Liver (tissue), 9 donors: ENCODE results near the gene STRIT1. TPM values are rescaled to one million over a fixed set of nuclear protein-coding genes. Genes with fewer than 3 reads are reported as not detected.

Experiments
- DNase-seq: peaks from one replicate; pipeline ENCODE4 v3.0.0-alpha.2; 2017; ENCODE audit warnings: low spot score
- H3K27ac ChIP-seq, 2 donors: one replicate each; pipeline ENCODE4 v1.7.0; 2013; ENCODE audit warnings: inconsistent platforms in 2 of 2, low read length in 2 of 2, control low read depth in 1 of 2, low read depth in 1 of 2, mild to moderate bottlenecking in 1 of 2
- H3K27me3 ChIP-seq, 4 donors: one replicate each; pipeline versions ENCODE4 v1.6.1 to v1.7.0; 2013; ENCODE audit warnings: low read length in 3 of 4, inconsistent platforms in 1 of 4, mild to moderate bottlenecking in 1 of 4, moderate library complexity in 1 of 4; ENCODE audit not compliant: control insufficient read depth in 4 of 4, insufficient read depth in 4 of 4
- H3K36me3 ChIP-seq, 4 donors: one replicate each; pipeline versions ENCODE4 v1.6.1 to v1.7.0; 2013; ENCODE audit warnings: low read length in 3 of 4, mild to moderate bottlenecking in 3 of 4, low read depth in 1 of 4, moderate library complexity in 1 of 4; ENCODE audit not compliant: control insufficient read depth in 4 of 4, insufficient read depth in 3 of 4
- H3K4me1 ChIP-seq, 4 donors: one replicate each; pipeline versions ENCODE4 v1.6.1 to v1.7.0; 2013; ENCODE audit warnings: low read length in 3 of 4, mild to moderate bottlenecking in 3 of 4, moderate library complexity in 1 of 4; ENCODE audit not compliant: control insufficient read depth in 4 of 4, insufficient read depth in 4 of 4
- H3K4me3 ChIP-seq, 3 donors: one replicate each; pipeline versions ENCODE4 v1.6.1 to v1.7.0; 2013; ENCODE audit warnings: low read length in 3 of 3, control low read depth in 1 of 3, low read depth in 1 of 3, mild to moderate bottlenecking in 1 of 3
- H3K9ac ChIP-seq, 2 donors: one replicate each; pipeline ENCODE4 v1.7.0; 2013; ENCODE audit warnings: low read length in 2 of 2, mild to moderate bottlenecking in 2 of 2, moderate library complexity in 2 of 2, control low read depth in 1 of 2, low read depth in 1 of 2
- H3K9me3 ChIP-seq, 4 donors: one replicate each; pipeline versions ENCODE4 v1.6.1 to v1.7.0; 2013; ENCODE audit warnings: low read length in 3 of 4; ENCODE audit not compliant: control insufficient read depth in 4 of 4
- EGR1 ChIP-seq, 2 donors: IDR thresholded peaks; 2 replicates each; pipeline ENCODE4 v1.6.1; 2016 to 2018; ENCODE audit warnings: antibody characterized with exemption in 2 of 2, low read depth in 2 of 2
- FOXA1 ChIP-seq: IDR thresholded peaks from 2 replicates; pipeline ENCODE4 v1.6.1; 2016; ENCODE audit warnings: antibody characterized with exemption
- GABPA ChIP-seq, 2 donors: IDR thresholded peaks in 1 of 2; conservative IDR thresholded peaks in 1 of 2; 2 replicates each; pipeline ENCODE4 v1.6.1; 2016; ENCODE audit warnings: antibody characterized with exemption in 2 of 2, mild to moderate bottlenecking in 1 of 2, moderate library complexity in 1 of 2
- HNF4A ChIP-seq, 2 donors: conservative IDR thresholded peaks; 2 replicates each; pipeline ENCODE4 v1.6.1; 2016; ENCODE audit warnings: antibody characterized with exemption in 2 of 2, mild to moderate bottlenecking in 2 of 2
- HNF4G ChIP-seq: IDR thresholded peaks from 2 replicates; pipeline ENCODE4 v1.6.1; 2016; ENCODE audit warnings: antibody characterized with exemption
- JUND ChIP-seq, 2 donors: IDR thresholded peaks; 2 replicates each; pipeline ENCODE4 v1.6.1; 2016; ENCODE audit warnings: antibody characterized with exemption in 2 of 2
- RAD21 ChIP-seq, 2 donors: IDR thresholded peaks; 2 replicates each; pipeline ENCODE4 v1.6.1; 2016; ENCODE audit warnings: antibody characterized with exemption in 2 of 2, mild to moderate bottlenecking in 2 of 2
- RXRA ChIP-seq, 2 donors: IDR thresholded peaks; 2 replicates each; pipeline ENCODE4 v1.6.1; 2017 to 2018; ENCODE audit warnings: antibody characterized with exemption in 2 of 2, mild to moderate bottlenecking in 1 of 2
- SP1 ChIP-seq: IDR thresholded peaks from 2 replicates; pipeline ENCODE4 v1.6.1; 2018; ENCODE audit warnings: antibody characterized with exemption, mild to moderate bottlenecking
- YY1 ChIP-seq: IDR thresholded peaks from 2 replicates; pipeline ENCODE4 v1.6.1; 2016; ENCODE audit warnings: antibody characterized with exemption, mild to moderate bottlenecking
- WGBS: extraction: QIAGEN DNeasy Blood & Tissue Kit; methylation state at CpG from one replicate; pipeline ENCODE4 v1.1.7; 2013; 5-methylcytosine and 5-hydroxymethylcytosine counted together
- polyA plus RNA-seq, 2 donors: library from polyadenylated mRNA; stranded (reverse) in 1 of 2; unstranded in 1 of 2; fragments of 200-250 nt in 1 of 2; fragments of >200 nt in 1 of 2; fragmentation: Nextera tagmentation in 1 of 2; extraction: Ambion mirVana in 1 of 2; gene quantifications; one replicate each; pipeline versions ENCODE4 v1.2.1 to v1.2.3, GENCODE V29; 2013 to 2015
- total RNA-seq, 2 donors: library from RNA; depleted of rRNA; stranded (reverse); fragments of >200 nt; gene quantifications; one replicate each; pipeline ENCODE4 v1.2.3, GENCODE V29; 2014
- TF ChIP-seq, protein P1 (sequence below): IDR thresholded peaks from 2 replicates; pipeline ENCODE4 v1.6.1; 2016; ENCODE audit warnings: antibody characterized with exemption
- TF ChIP-seq, protein P2 (sequence below): fragments of 150-350 bp; IDR thresholded peaks from 2 replicates; pipeline ENCODE4 v1.5.1; 2017; ENCODE audit warnings: improper control_type of control experiment, low read depth, low read length; ENCODE audit not compliant: missing input control
- TF ChIP-seq, protein P3 (sequence below): IDR thresholded peaks from 2 replicates; pipeline ENCODE4 v1.6.1; 2016; ENCODE audit warnings: antibody characterized with exemption
- donor health status: healthy.
- donor health status: healthy.
- donor health status: healthy.
- donor health status: healthy.
- donor health status: healthy.

The STRIT1 gene
- total and polyA plus RNA-seq, 4 donors, result not detected

DNA sequence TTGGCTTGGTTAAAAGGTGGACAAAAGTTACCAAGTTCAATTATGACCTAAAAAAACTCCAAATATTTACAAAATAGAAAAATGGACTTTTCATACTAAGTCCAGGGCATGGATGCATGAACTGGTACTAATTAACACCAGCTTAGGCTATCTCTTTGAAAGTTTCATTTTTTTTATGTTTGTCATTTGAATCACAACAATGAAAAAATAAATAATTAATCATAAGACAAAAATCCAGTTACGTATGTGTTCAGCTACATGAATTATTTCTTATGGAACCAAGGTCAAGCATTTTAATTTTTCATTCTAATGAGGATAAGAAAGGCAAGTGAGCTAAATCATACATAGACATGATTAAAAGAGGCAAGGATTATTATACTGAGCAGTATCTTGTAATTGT, 23.7 kb upstream of the STRIT1 start:
- Histone ChIP-seq H3K36me3 (no peaks in the 10 kb centered on the region), H3K4me3 (no peak overlapping the region), H3K27ac (no peak overlapping the region), H3K4me1 (no peaks in the 10 kb centered on the region), H3K9me3 (no peaks in the 10 kb centered on the region), H3K9ac (no peak overlapping the region), H3K27me3 (no peaks in the 10 kb centered on the region)
- DNase-seq, result no peak
- 86% methylated on average over 1 of the region's 1 CpG for WGBS
- TF ChIP-seq RXRA (IDR thresholded peaks at IDR 0.05) (no peak), SP1 (no peak), HNF4G (no peak), EGR1 (IDR thresholded peaks at IDR 0.05; ENCODE audit: low read depth in 2 of 2) (no peak)

DNA sequence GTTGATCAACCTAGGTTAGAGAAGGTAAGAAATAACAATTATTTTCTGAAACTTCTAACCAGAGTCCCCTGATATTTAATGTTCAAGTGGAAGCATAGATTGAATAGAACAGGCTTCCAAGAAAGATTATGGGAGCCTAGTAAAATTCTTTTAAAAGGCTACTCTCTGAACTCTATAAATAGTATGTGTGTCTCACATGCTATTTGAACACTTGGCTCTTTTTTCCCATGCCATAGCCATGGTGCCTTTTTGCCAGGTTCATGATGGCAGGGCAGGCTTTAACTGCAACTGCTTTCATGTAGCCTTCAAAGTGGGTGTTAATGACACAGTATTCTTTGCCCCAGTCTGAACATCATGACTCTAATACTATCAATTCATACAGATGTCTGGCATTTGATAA, 22.9 kb upstream of the STRIT1 start:
- TF ChIP-seq GABPA (IDR thresholded peaks at IDR 0.05 in 1 of 2, conservative IDR thresholded peaks at IDR 0.05 in 1 of 2), result no peak
- TF ChIP-seq YY1, result no peak
- no peak for TF ChIP-seq JUND (IDR thresholded peaks at IDR 0.05)
- TF ChIP-seq, protein P1, sequence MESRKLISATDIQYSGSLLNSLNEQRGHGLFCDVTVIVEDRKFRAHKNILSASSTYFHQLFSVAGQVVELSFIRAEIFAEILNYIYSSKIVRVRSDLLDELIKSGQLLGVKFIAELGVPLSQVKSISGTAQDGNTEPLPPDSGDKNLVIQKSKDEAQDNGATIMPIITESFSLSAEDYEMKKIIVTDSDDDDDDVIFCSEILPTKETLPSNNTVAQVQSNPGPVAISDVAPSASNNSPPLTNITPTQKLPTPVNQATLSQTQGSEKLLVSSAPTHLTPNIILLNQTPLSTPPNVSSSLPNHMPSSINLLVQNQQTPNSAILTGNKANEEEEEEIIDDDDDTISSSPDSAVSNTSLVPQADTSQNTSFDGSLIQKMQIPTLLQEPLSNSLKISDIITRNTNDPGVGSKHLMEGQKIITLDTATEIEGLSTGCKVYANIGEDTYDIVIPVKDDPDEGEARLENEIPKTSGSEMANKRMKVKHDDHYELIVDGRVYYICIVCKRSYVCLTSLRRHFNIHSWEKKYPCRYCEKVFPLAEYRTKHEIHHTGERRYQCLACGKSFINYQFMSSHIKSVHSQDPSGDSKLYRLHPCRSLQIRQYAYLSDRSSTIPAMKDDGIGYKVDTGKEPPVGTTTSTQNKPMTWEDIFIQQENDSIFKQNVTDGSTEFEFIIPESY, result no peak
- TF ChIP-seq, protein P2, sequence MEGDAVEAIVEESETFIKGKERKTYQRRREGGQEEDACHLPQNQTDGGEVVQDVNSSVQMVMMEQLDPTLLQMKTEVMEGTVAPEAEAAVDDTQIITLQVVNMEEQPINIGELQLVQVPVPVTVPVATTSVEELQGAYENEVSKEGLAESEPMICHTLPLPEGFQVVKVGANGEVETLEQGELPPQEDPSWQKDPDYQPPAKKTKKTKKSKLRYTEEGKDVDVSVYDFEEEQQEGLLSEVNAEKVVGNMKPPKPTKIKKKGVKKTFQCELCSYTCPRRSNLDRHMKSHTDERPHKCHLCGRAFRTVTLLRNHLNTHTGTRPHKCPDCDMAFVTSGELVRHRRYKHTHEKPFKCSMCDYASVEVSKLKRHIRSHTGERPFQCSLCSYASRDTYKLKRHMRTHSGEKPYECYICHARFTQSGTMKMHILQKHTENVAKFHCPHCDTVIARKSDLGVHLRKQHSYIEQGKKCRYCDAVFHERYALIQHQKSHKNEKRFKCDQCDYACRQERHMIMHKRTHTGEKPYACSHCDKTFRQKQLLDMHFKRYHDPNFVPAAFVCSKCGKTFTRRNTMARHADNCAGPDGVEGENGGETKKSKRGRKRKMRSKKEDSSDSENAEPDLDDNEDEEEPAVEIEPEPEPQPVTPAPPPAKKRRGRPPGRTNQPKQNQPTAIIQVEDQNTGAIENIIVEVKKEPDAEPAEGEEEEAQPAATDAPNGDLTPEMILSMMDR, result no peak
- TF ChIP-seq, protein P3, sequence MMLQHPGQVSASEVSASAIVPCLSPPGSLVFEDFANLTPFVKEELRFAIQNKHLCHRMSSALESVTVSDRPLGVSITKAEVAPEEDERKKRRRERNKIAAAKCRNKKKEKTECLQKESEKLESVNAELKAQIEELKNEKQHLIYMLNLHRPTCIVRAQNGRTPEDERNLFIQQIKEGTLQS, result no peak
- TF ChIP-seq HNF4A (conservative IDR thresholded peaks at IDR 0.05), result no peak
- no peak for TF ChIP-seq RAD21 (IDR thresholded peaks at IDR 0.05)
- no peak for TF ChIP-seq FOXA1
- DNase-seq, result no peak
- Histone ChIP-seq H3K27ac (no peak overlapping the region), H3K9ac (no peak overlapping the region), H3K4me3 (no peak overlapping the region), H3K4me1 (no peaks in the 10 kb centered on the region), H3K9me3 (no peaks in the 10 kb centered on the region), H3K27me3 (no peaks in the 10 kb centered on the region), H3K36me3 (no peaks in the 10 kb centered on the region)

GRCh38 chr3:155313916-155314315, 20.4 kb upstream of the STRIT1 start:
- peaks cover 0 to 2% (median 0%) of the 10 kb centered on the region in 4 donors for H3K9me3 ChIP-seq
- no peaks in the 10 kb centered on the region for H3K36me3 ChIP-seq
- DNase-seq, result no peak
- no peaks in the 10 kb centered on the region for H3K27me3 ChIP-seq
- no peak overlapping the region for H3K4me3 ChIP-seq
- WGBS, result 87% methylated on average over 2 of the region's 2 CpGs
- H3K4me1 ChIP-seq, result no peaks in the 10 kb centered on the region
- H3K27ac ChIP-seq, result no peak overlapping the region
- no peak overlapping the region for H3K9ac ChIP-seq
- TF ChIP-seq, protein P3, result no peak
- no peak for TF ChIP-seq HNF4G
- TF ChIP-seq FOXA1, result no peak
- TF ChIP-seq RAD21 (IDR thresholded peaks at IDR 0.05), result no peak
- TF ChIP-seq, protein P2, result no peak
